Measurements from ENCODE around the gene HTT.

Gene HTT

GRCh38 chr4:3239998-3240920, 165.8 kb downstream of the HTT start:
- H3K4me3 ChIP-seq (ENCODE audit: low read length), result no peak overlapping the region
- no peak for TF ChIP-seq ZNF274 (IDR thresholded peaks at IDR 0.05; ENCODE audit: low read depth, low read length)

- TF ChIP-seq ZNF274 (IDR thresholded peaks at IDR 0.05; ENCODE audit: low read depth, low read length), result no peak
- no peak overlapping the region for H3K4me3 ChIP-seq (ENCODE audit: low read length)
These were observed 166.5 kb downstream of the HTT start for GRCh38 chr4:3240936-3241522.

- no peak overlapping the region for H3K4me3 ChIP-seq (ENCODE audit: low read length)
- no peak for TF ChIP-seq ZNF274 (IDR thresholded peaks at IDR 0.05; ENCODE audit: low read depth, low read length)
These were observed 167.5 kb downstream of the HTT start for GRCh38 chr4:3241898-3242524.

- no peak overlapping the region for H3K4me3 ChIP-seq (ENCODE audit: low read length)
- no peak for TF ChIP-seq ZNF274 (IDR thresholded peaks at IDR 0.05; ENCODE audit: low read depth, low read length)
These were observed 168.8 kb downstream of the HTT start for GRCh38 chr4:3243136-3243780.

DNA sequence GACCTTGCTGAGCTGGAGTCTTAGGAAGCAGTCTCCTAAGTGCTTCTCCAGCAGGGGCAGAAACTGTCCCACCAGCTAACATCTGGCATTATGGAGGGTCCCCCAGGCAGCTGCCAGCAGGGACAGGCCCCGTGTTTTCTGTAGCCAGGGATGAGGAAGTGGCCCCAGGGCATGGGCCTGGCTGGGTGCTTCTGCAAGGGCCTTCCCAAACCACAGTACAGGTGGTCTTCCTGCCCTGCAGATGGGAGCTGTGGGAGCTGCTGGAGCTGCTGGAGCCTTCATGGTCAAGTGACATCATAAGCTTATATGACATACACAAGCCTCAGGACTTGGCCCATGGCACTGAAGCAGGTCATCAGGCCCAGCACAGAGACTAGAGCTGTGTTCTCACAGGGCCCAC, 169.5 kb downstream of the HTT start:
- no peak for TF ChIP-seq ZNF274 (IDR thresholded peaks at IDR 0.05; ENCODE audit: low read depth, low read length)

DNA sequence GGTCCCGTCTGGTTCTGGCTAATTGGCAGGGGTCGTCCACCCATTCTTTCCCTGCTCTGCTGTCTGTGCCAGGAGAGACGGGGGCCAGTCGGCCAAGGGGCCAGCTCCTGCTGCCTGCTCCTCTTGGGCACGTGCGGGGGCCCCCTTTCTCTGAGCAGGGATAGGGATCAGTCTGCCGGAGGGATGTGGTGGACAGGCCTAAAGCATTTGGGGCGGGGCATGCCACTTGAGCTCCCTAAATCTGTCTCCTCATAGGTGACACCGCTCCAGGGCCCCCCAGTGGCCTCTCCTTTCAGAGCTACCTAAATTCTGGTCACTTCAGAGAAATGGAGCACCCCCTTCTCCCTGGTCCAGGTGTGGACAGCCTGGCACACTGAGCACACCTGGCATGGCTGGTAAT, 170.3 kb downstream of the HTT start:
- no peak overlapping the region for H3K4me3 ChIP-seq (ENCODE audit: low read length)
- no peak for TF ChIP-seq ZNF274 (IDR thresholded peaks at IDR 0.05; ENCODE audit: low read depth, low read length)

More for the DNA sequence above, 169.5 kb downstream of the HTT start:
- H3K4me3 ChIP-seq (ENCODE audit: low read length), result no peak overlapping the region

DNA sequence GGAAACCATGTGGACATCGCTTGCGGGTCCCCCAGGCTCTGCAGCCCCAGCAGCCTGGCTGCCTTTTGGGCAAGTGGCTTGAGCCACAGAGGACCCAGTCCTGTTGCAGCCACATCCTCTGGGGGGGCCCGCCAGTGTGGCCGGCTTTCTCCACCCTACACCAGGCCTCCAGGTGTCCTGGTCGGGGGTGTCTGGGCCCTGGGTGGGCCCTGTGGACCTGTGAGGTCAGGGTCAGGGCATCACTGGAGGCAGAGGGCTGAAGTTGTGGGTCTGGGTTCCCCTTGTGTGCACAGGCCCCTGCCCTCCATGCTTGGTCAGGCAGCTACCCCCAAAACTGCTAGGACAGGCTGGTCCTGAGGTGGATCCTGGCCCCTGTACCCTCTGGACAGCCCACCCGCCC, 171.2 kb downstream of the HTT start:
- no peak for TF ChIP-seq ZNF274 (IDR thresholded peaks at IDR 0.05; ENCODE audit: low read depth, low read length)
- H3K4me3 ChIP-seq (ENCODE audit: low read length), result no peak overlapping the region

DNA sequence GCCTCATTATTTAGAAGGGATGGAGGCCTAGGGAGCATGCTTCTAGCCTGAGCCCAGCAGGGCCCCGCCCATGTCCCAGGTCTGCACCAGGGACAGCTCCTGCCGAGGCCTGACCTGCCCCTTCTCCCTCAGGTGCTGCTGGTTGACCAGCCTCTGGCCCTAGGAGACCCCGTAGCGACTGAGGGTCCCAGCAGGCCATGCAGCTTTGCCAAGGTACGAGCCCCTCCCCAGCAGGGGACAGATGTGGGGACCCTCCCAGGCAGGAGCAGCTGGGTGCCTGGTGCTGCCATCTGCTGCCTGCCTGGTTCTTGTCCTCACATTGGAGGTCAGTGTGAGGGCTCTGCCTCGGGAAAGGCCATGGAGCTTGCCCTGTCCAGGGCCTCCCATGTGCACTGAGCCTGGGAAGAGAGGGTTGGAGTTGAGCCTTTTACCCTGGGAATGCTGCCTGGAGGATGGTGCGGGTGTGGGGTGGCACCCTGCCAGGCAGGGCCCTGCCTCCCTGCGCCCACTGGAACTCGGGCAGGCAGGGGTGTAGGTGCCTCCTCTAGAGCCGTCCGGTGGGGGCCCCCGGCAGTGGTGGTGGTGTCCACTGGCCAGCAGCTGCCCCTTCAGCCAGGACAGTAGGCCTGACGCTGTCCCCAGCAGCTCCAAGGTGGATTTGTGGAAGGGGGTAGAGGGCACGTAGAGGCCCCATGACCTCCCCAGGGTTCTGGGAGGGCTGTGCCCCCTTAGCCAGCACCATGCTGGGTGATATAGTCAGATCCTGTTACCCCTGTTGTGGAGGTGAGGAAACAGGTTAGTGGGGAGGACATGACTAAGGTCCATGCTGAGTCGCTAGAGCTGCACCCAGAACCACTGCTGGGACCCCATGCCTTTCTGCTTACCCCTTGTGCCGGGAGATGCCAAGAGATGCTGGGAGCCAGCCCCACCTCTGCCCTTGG, 172.2 kb downstream of the HTT start:
- no peak for TF ChIP-seq ZNF274 (IDR thresholded peaks at IDR 0.05; ENCODE audit: low read depth, low read length)
- H3K4me3 ChIP-seq (ENCODE audit: low read length), result no peak overlapping the region

DNA sequence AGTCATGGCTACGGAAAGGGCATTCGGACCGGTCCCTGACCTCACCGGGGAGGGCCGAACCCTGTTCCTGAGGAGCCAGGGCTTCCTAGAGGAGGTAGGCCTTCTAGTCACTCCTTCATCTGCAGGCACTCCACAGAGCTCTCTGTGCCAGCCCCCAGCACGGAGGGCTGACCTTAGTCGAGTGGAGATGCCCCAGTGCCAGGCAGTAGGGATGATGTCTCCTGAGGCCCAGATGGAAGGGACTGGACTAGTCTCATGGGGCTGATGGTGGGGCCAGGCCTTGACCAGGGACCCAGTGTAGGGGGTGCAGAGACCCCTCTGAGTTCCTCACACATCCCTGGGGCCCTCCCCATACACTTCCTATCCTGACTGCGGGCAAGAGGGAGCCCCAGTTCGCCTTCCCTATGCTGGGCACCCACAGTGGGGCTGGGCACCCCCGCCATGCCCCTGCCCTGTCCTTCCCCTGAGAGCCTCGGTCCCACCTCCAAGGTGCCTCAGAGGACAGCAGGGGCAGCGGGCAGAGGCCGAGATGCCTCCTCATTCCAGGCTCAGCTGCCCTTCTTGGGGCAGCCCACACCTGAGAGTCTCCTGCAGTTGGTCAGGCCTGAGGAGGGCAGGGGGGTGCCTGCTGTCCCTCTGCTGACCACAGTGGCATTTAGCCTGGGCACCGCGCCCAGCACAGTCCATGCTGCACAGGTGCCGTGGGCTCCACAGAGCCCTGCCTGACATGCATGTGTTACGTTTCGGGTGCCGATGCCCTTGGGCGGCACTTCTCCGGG, 173.1 kb downstream of the HTT start:
- no peak for TF ChIP-seq ZNF274 (IDR thresholded peaks at IDR 0.05; ENCODE audit: low read depth, low read length)
- no peak overlapping the region for H3K4me3 ChIP-seq (ENCODE audit: low read length)

GRCh38 chr4:3248178-3248480, 173.6 kb downstream of the HTT start:
- no peak overlapping the region for H3K4me3 ChIP-seq (ENCODE audit: low read length)
- no peak for TF ChIP-seq ZNF274 (IDR thresholded peaks at IDR 0.05; ENCODE audit: low read depth, low read length)

DNA sequence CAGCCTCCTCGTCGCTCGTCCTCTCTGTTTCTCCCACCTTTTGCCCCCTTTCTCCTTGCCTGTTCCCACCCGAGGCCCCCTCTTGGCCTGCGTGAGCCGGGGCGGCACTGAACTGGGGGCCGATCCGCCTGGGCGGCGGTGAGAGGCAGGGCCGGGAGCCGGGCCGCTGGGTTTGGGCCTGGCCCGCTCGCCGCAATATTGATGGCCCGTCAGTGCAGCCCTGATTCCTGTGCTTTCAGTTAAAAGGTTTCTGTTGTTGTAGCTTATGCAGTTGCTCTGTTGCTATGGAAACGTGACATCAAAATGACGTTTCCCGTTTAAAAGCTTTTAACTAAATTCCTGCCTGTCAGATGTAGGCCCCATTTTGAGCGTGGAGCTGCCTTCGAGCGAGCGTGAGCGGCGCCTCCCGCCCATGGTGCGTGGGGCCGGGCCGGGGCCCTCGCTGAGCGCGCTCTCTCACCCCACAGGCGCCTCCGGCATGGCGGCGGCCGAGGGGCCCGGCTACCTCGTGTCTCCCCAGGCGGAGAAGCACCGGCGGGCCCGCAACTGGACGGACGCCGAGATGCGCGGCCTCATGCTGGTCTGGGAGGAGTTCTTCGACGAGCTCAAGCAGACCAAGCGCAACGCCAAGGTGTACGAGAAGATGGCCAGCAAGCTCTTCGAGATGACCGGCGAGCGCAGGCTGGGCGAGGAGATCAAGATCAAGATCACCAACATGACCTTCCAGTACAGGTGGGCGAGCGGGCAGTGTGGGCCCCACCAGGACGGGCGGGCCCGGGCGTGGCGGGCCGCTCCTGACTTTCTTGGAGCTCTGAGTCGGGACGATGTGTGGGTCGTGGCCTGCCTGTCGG, 174.6 kb downstream of the HTT start, which contains the start of gene MSANTD1:
TSS of gene MSANTD1 (plus strand) at position 349 of the 851 bp plus-strand sequence. CDS start at position 413, 64 bp downstream.
- no peak within 1 kb of the TSS for H3K4me3 ChIP-seq (ENCODE audit: low read length)
- TF ChIP-seq ZNF274 (IDR thresholded peaks at IDR 0.05; ENCODE audit: low read depth, low read length), result no peak

Measured in GM08714 (cell line).